Keratinocyte (primary cell): ENCODE measurements around the gene PARD3. TPM values are rescaled to one million over a fixed set of nuclear protein-coding genes. Genes with fewer than 3 reads are reported as not detected.

Experiments used
- DNase-seq: peaks from one replicate; pipeline ENCODE4 v3.0.0-alpha.2; 2011; ENCODE audit warnings: low read depth, missing footprints, low spot score
- FAIRE-seq: peaks from 2 replicates; lab custom pipeline; 2011; peaks lifted over from hg19 to GRCh38; lab: Jason Lieb, UNC
- H2AFZ ChIP-seq: 2 replicates; pipeline ENCODE4 v1.6.0; 2012; ENCODE audit warnings: low read length, control low read depth, inconsistent platforms; ENCODE audit not compliant: control insufficient read depth
- H3K27ac ChIP-seq: 2 replicates; pipeline ENCODE4 v1.5.1; 2011; ENCODE audit warnings: low read length; ENCODE audit not compliant: control insufficient read depth, insufficient read depth
- H3K27me3 ChIP-seq: 3 replicates; pipeline ENCODE4 v1.6.0; 2011; ENCODE audit warnings: low read length; ENCODE audit not compliant: control insufficient read depth, insufficient read depth; ENCODE audit errors: extremely low read depth
- H3K36me3 ChIP-seq, 2 experiments: 2 replicates in 1 of 2; 3 replicates in 1 of 2; pipeline ENCODE4 v1.5.1; 2011; ENCODE audit warnings: low read length in 2 of 2, mild to moderate bottlenecking in 1 of 2; ENCODE audit not compliant: control insufficient read depth in 2 of 2, insufficient read depth in 2 of 2; ENCODE audit errors: extremely low read depth in 1 of 2
- H3K4me1 ChIP-seq: 3 replicates; pipeline ENCODE4 v1.5.1; 2011; ENCODE audit warnings: low read length; ENCODE audit not compliant: control insufficient read depth, insufficient read depth; ENCODE audit errors: extremely low read depth
- H3K4me2 ChIP-seq: 3 replicates; pipeline ENCODE4 v1.6.0; 2011; ENCODE audit warnings: low read depth, low read length; ENCODE audit not compliant: control insufficient read depth, insufficient read depth; ENCODE audit errors: extremely low read depth
- H3K4me3 ChIP-seq, 3 experiments: fragments of 200-600 bp in 1 of 3; sonication (generic) in 1 of 3; 2 replicates in 2 of 3; 3 replicates in 1 of 3; pipeline ENCODE4 v1.5.1; 2011 to 2016; ENCODE audit warnings: low read length in 3 of 3, mild to moderate bottlenecking in 3 of 3, control low read depth in 2 of 3, inconsistent platforms in 1 of 3, low read depth in 1 of 3, mixed read lengths in 1 of 3, mixed run types in 1 of 3, moderate library complexity in 1 of 3; ENCODE audit not compliant: control insufficient read depth in 2 of 3, insufficient read depth in 2 of 3; ENCODE audit errors: extremely low read depth in 1 of 3
- H3K79me2 ChIP-seq: 2 replicates; pipeline ENCODE4 v1.6.0; 2012; ENCODE audit warnings: low read length; ENCODE audit not compliant: control insufficient read depth, insufficient read depth
- H3K9ac ChIP-seq: 3 replicates; pipeline ENCODE4 v1.6.0; 2011; ENCODE audit warnings: low read length; ENCODE audit not compliant: control insufficient read depth, insufficient read depth; ENCODE audit errors: extremely low read depth
- H3K9me1 ChIP-seq: 3 replicates; pipeline ENCODE4 v1.6.0; 2011; ENCODE audit warnings: low read length; ENCODE audit not compliant: control insufficient read depth, insufficient read depth; ENCODE audit errors: extremely low read depth
- H3K9me3 ChIP-seq: 2 replicates; pipeline ENCODE4 v1.5.1; 2012; ENCODE audit warnings: low read depth, low read length; ENCODE audit not compliant: control insufficient read depth
- H4K20me1 ChIP-seq: 3 replicates; pipeline ENCODE4 v1.6.0; 2011; ENCODE audit warnings: low read length; ENCODE audit not compliant: control insufficient read depth, insufficient read depth; ENCODE audit errors: extremely low read depth
- EZH2 ChIP-seq: IDR thresholded peaks from one replicate; pipeline ENCODE4 v1.6.1; 2012; ENCODE audit warnings: inconsistent platforms, mild to moderate bottlenecking, low read length, moderate library complexity
- dilution Hi-C: fragments of 300-500 bp; cut with MboI; formaldehyde crosslinking; loops from one replicate; pipeline ENCODE4 v1.7.0; 2020; ENCODE audit warnings: low sequenced_read_pairs; ENCODE audit not compliant: extremely low pct_ligation_motif_present
- polyA plus RNA-seq, 5 experiments: library from polyadenylated mRNA; depleted of rRNA in 3 of 5; stranded (reverse) in 3 of 5; stranded (forward) in 1 of 5; unstranded in 1 of 5; fragments of >200 nt; gene quantifications; 1 replicate in 1 of 5; 2 replicates in 3 of 5; 3 replicates in 1 of 5; pipeline versions ENCODE4 v1.2.1 to v1.2.3, GENCODE V29; 2011 to 2012; ENCODE audit warnings: missing spikeins in 2 of 5, low read depth in 1 of 5, low replicate concordance in 1 of 5
- TF ChIP-seq, protein P1 (sequence below), 3 experiments: IDR thresholded peaks in 1 of 3; conservative IDR thresholded peaks in 1 of 3; optimal IDR thresholded peaks in 1 of 3; 2 replicates in 2 of 3; 3 replicates in 1 of 3; pipeline versions ENCODE3 to v1.5.1; 2011; ENCODE audit warnings: low read length in 3 of 3, mild to moderate bottlenecking in 3 of 3, moderate library complexity in 2 of 3, control low read depth in 1 of 3, inconsistent platforms in 1 of 3; ENCODE audit not compliant: insufficient read depth in 2 of 3; ENCODE audit errors: extremely low read depth in 1 of 3

PARD3 gene
- polyA plus RNA-seq, 1 donor (not counting 4 experiments of a cell fraction or from before 2014, with no cell fraction given): 46.4 TPM

GRCh38 chr10:34454590-34455261 lies 360.4 kb downstream of the PARD3 start:
- no peak overlapping the region for H2AFZ ChIP-seq
- no peak overlapping the region for H3K4me3 ChIP-seq
- H3K9me1 ChIP-seq: no peaks in the 10 kb centered on the region
- FAIRE-seq (no peak), DNase-seq (no peak)
- no peaks in the 10 kb centered on the region for H3K27me3 ChIP-seq
- no peaks in the 10 kb centered on the region for H3K36me3 ChIP-seq
- H3K79me2 ChIP-seq: no peaks in the 10 kb centered on the region
- no peak overlapping the region for H3K9ac ChIP-seq
- dilution Hi-C loops: no loop called here
- H3K4me2 ChIP-seq: no peak overlapping the region
- H3K4me1 ChIP-seq: no peaks in the 10 kb centered on the region
- H3K9me3 ChIP-seq: no peaks in the 10 kb centered on the region
- no peaks in the 10 kb centered on the region for H4K20me1 ChIP-seq
- H3K27ac ChIP-seq: no peak overlapping the region
- TF ChIP-seq, protein P1, sequence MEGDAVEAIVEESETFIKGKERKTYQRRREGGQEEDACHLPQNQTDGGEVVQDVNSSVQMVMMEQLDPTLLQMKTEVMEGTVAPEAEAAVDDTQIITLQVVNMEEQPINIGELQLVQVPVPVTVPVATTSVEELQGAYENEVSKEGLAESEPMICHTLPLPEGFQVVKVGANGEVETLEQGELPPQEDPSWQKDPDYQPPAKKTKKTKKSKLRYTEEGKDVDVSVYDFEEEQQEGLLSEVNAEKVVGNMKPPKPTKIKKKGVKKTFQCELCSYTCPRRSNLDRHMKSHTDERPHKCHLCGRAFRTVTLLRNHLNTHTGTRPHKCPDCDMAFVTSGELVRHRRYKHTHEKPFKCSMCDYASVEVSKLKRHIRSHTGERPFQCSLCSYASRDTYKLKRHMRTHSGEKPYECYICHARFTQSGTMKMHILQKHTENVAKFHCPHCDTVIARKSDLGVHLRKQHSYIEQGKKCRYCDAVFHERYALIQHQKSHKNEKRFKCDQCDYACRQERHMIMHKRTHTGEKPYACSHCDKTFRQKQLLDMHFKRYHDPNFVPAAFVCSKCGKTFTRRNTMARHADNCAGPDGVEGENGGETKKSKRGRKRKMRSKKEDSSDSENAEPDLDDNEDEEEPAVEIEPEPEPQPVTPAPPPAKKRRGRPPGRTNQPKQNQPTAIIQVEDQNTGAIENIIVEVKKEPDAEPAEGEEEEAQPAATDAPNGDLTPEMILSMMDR (optimal IDR thresholded peaks at IDR 0.05 in 1 of 3, IDR thresholded peaks at IDR 0.05 in 1 of 3, conservative IDR thresholded peaks at IDR 0.05 in 1 of 3; ENCODE audit: extremely low read depth in 1 of 3, insufficient read depth in 2 of 3, low read length in 3 of 3): no peak
- no peak for TF ChIP-seq EZH2

- TF ChIP-seq EZH2: no peak
- TF ChIP-seq, protein P1 (optimal IDR thresholded peaks at IDR 0.05 in 1 of 3, IDR thresholded peaks at IDR 0.05 in 1 of 3, conservative IDR thresholded peaks at IDR 0.05 in 1 of 3; ENCODE audit: extremely low read depth in 1 of 3, insufficient read depth in 2 of 3, low read length in 3 of 3): no peak
- Histone ChIP-seq H3K4me3 (no peak overlapping the region), H3K27me3 (no peaks in the 10 kb centered on the region), H3K27ac (no peak overlapping the region), H2AFZ (no peak overlapping the region), H3K79me2 (no peaks in the 10 kb centered on the region), H4K20me1 (no peaks in the 10 kb centered on the region), H3K4me2 (no peak overlapping the region), H3K9me3 (no peaks in the 10 kb centered on the region), H3K9ac (no peak overlapping the region), H3K36me3 (no peaks in the 10 kb centered on the region), H3K4me1 (no peaks in the 10 kb centered on the region), H3K9me1 (no peaks in the 10 kb centered on the region)
- DNase-seq: no peak
- no peak for FAIRE-seq
- dilution Hi-C loops: no loop called here
These were observed 365.3 kb downstream of the PARD3 start for GRCh38 chr10:34449836-34450235.
